SU-DHL-6 (cell line): ENCODE data around the gene CNNM1.

ENCODE experiments used
- H2AFZ ChIP-seq: fragments of 200-600 bp; sonication (generic); 2 replicates; pipeline ENCODE4 v1.6.1; 2014; ENCODE audit warnings: low read depth, mild to moderate bottlenecking, moderate library complexity, mixed read lengths, antibody characterized with exemption, low read length; ENCODE audit not compliant: severe bottlenecking
- H3F3A ChIP-seq: fragments of 200-600 bp; shearing (Covaris generic); 2 replicates; pipeline ENCODE4 v1.6.0; 2016; ENCODE audit warnings: antibody characterized with exemption, mild to moderate bottlenecking; ENCODE audit not compliant: insufficient read depth
- H3K27ac ChIP-seq: fragments of 200-600 bp; sonication (generic); 2 replicates; pipeline ENCODE4 v1.5.1; 2016; ENCODE audit warnings: low read depth, mild to moderate bottlenecking, low read length, moderate library complexity, mixed read lengths
- H3K27me3 ChIP-seq: fragments of 200-600 bp; sonication (generic), shearing (Covaris generic); 2 replicates; pipeline ENCODE4 v1.6.0; 2014; ENCODE audit warnings: mild to moderate bottlenecking, low read length
- H3K36me3 ChIP-seq: fragments of 200-600 bp; sonication (generic); 2 replicates; pipeline ENCODE4 v1.6.1; 2014; ENCODE audit warnings: mild to moderate bottlenecking, low read length, mixed read lengths
- H3K4me2 ChIP-seq: fragments of 300-600, 200-600 bp; shearing (Covaris generic), sonication (generic); 2 replicates; pipeline ENCODE4 v1.6.0; 2014; ENCODE audit warnings: low read length, low read depth, mild to moderate bottlenecking; ENCODE audit not compliant: poor library complexity, severe bottlenecking
- H3K4me3 ChIP-seq: fragments of 200-600 bp; sonication (generic); 2 replicates; pipeline ENCODE4 v1.5.1; 2014; ENCODE audit warnings: antibody characterized with exemption, low read length, mild to moderate bottlenecking, mixed read lengths; ENCODE audit not compliant: insufficient read depth, poor library complexity, severe bottlenecking
- H3K79me2 ChIP-seq: fragments of 200-600 bp; sonication (generic); 2 replicates; pipeline ENCODE4 v1.6.1; 2014; ENCODE audit warnings: mild to moderate bottlenecking, low read length, moderate library complexity; ENCODE audit not compliant: insufficient read depth
- H3K9ac ChIP-seq: fragments of 200-600 bp; sonication (generic); 2 replicates; pipeline ENCODE4 v1.7.0; 2014; ENCODE audit warnings: mild to moderate bottlenecking, low read length
- H3K9me2 ChIP-seq: fragments of 200-600 bp; sonication (generic); replicated peaks from 2 replicates; pipeline ENCODE4 v1.6.1; 2014; ENCODE audit warnings: low read length; ENCODE audit not compliant: insufficient read depth
- H3K9me3 ChIP-seq: fragments of 200-600 bp; sonication (generic); 2 replicates; pipeline ENCODE4 v1.6.1; 2014; ENCODE audit warnings: low read length, mixed read lengths; ENCODE audit not compliant: insufficient read depth
- H4K20me1 ChIP-seq: fragments of 200-600 bp; sonication (generic); 2 replicates; pipeline ENCODE4 v1.6.1; 2014; ENCODE audit warnings: low read depth, mild to moderate bottlenecking, antibody characterized with exemption, low read length, moderate library complexity, mixed read lengths
- CTCF ChIP-seq: fragments of 200-600 bp; sonication (generic); IDR thresholded peaks from one replicate; pipeline ENCODE4 v1.5.1; 2017; ENCODE audit warnings: antibody characterized with exemption, mild to moderate bottlenecking, low read length, moderate library complexity; ENCODE audit not compliant: insufficient read depth, poor library complexity, severe bottlenecking
- EZH2phosphoT487 ChIP-seq: fragments of 200-600 bp; sonication (generic), shearing (Covaris generic); conservative IDR thresholded peaks from 2 replicates; pipeline ENCODE4 v1.6.1; 2018; ENCODE audit warnings: mild to moderate bottlenecking, antibody characterized with exemption, low read length, moderate library complexity, mixed read lengths

The CNNM1 gene

GRCh38 chr10:99358101-99358500 is 28.9 kb downstream of the CNNM1 start:
- no peaks in the 10 kb centered on the region for H4K20me1 ChIP-seq
- H3K4me3 ChIP-seq, result no peak overlapping the region
- H3F3A ChIP-seq, result no peaks in the 10 kb centered on the region
- H3K36me3 ChIP-seq, result no peaks in the 10 kb centered on the region
- H3K27me3 ChIP-seq, result no peaks in the 10 kb centered on the region
- H3K27ac ChIP-seq, result no peak overlapping the region
- no peak overlapping the region for H3K4me2 ChIP-seq
- no peak for TF ChIP-seq EZH2phosphoT487
- TF ChIP-seq CTCF, result no peak
- no peak overlapping the region for H3K9ac ChIP-seq
- H2AFZ ChIP-seq, result no peak overlapping the region
- no peaks in the 10 kb centered on the region for H3K9me2 ChIP-seq
- no peaks in the 10 kb centered on the region for H3K79me2 ChIP-seq
- H3K9me3 ChIP-seq, result no peaks in the 10 kb centered on the region

GRCh38 chr10:99360934-99361333 is 31.8 kb downstream of the CNNM1 start:
- H3K27ac ChIP-seq, result no peak overlapping the region
- H3K27me3 ChIP-seq, result no peaks in the 10 kb centered on the region
- no peak overlapping the region for H3K4me3 ChIP-seq
- H3K79me2 ChIP-seq, result no peaks in the 10 kb centered on the region
- TF ChIP-seq EZH2phosphoT487 (no peak), CTCF (no peak)
- no peaks in the 10 kb centered on the region for H3K9me3 ChIP-seq
- no peaks in the 10 kb centered on the region for H3F3A ChIP-seq
- no peaks in the 10 kb centered on the region for H3K9me2 ChIP-seq
- H3K9ac ChIP-seq, result no peak overlapping the region
- no peaks in the 10 kb centered on the region for H3K36me3 ChIP-seq
- no peak overlapping the region for H2AFZ ChIP-seq
- no peak overlapping the region for H3K4me2 ChIP-seq
- H4K20me1 ChIP-seq, result no peaks in the 10 kb centered on the region

GRCh38 chr10:99364125-99364524 is 35.0 kb downstream of the CNNM1 start:
- Histone ChIP-seq H3K9me3 (no peaks in the 10 kb centered on the region), H2AFZ (no peak overlapping the region), H4K20me1 (no peaks in the 10 kb centered on the region), H3K4me2 (no peak overlapping the region), H3K9ac (no peak overlapping the region), H3K9me2 (no peaks in the 10 kb centered on the region), H3K27me3 (no peaks in the 10 kb centered on the region), H3K79me2 (no peaks in the 10 kb centered on the region), H3F3A (no peaks in the 10 kb centered on the region), H3K4me3 (no peak overlapping the region), H3K36me3 (no peaks in the 10 kb centered on the region), H3K27ac (no peak overlapping the region)
- TF ChIP-seq CTCF, result no peak
- no peak for TF ChIP-seq EZH2phosphoT487
